Endothelial cell of umbilical vein (primary cell): ENCODE data around the gene AMPH. TPM values are rescaled to one million over a fixed set of nuclear protein-coding genes. Genes with fewer than 3 reads are reported as not detected.

Experiments used
- BruUV-seq: library from RNA; stranded (reverse); fragments of 400-500 nt; replicated peaks from 2 replicates; lab custom pipeline; 2021; lab: Mats Ljungman, UMichigan
- CTCF ChIA-PET: fragments of 300-600, 350-600 bp; sonication (Branson Sonifier 250); formaldehyde crosslinking; loops from one replicate; lab custom pipeline; 2021; ENCODE audit warnings: antibody characterized with exemption, inconsistent platforms; lab: Charles Lee
- POLR2A ChIA-PET: fragments of 300-600, 350-600 bp; sonication (Branson Sonifier 250); formaldehyde crosslinking; loops from one replicate; lab custom pipeline; 2021; ENCODE audit warnings: antibody characterized with exemption, inconsistent platforms; lab: Charles Lee
- DNase-seq: peaks from one replicate; pipeline ENCODE4 v3.0.0-alpha.2; 2011; ENCODE audit warnings: low read depth, low spot score
- FAIRE-seq: peaks from 2 replicates; lab custom pipeline; 2011; peaks lifted over from hg19 to GRCh38; lab: Jason Lieb, UNC
- H2AFZ ChIP-seq: 2 replicates; pipeline ENCODE4 v1.6.0; 2012; ENCODE audit warnings: low read depth, low read length, control low read depth, inconsistent platforms
- H3K27ac ChIP-seq: 2 replicates; pipeline ENCODE4 v1.5.1; 2011; ENCODE audit warnings: low read depth, mild to moderate bottlenecking, control low read depth, low read length, moderate library complexity; ENCODE audit not compliant: insufficient read depth
- H3K27me3 ChIP-seq, 2 experiments: 2 replicates each; pipeline versions ENCODE4 v1.6.0 to v1.6.1; 2011; ENCODE audit warnings: low read length in 2 of 2, mixed read lengths in 1 of 2; ENCODE audit not compliant: control insufficient read depth in 2 of 2, insufficient read depth in 2 of 2
- H3K36me3 ChIP-seq, 2 experiments: 2 replicates in 1 of 2; 3 replicates in 1 of 2; pipeline ENCODE4 v1.5.1; 2011; ENCODE audit warnings: low read length in 2 of 2, mild to moderate bottlenecking in 1 of 2, moderate library complexity in 1 of 2; ENCODE audit not compliant: control insufficient read depth in 2 of 2, insufficient read depth in 2 of 2; ENCODE audit errors: extremely low read depth in 1 of 2
- H3K4me1 ChIP-seq: 3 replicates; pipeline ENCODE4 v1.5.1; 2011; ENCODE audit warnings: mild to moderate bottlenecking, low read length; ENCODE audit not compliant: control insufficient read depth, insufficient read depth; ENCODE audit errors: extremely low read depth
- H3K4me2 ChIP-seq: 2 replicates; pipeline ENCODE4 v1.6.1; 2011; ENCODE audit warnings: low read length, control low read depth, mixed read lengths; ENCODE audit not compliant: insufficient read depth
- H3K4me3 ChIP-seq, 3 experiments: fragments of 200-600 bp in 1 of 3; sonication (generic), shearing (Covaris generic) in 1 of 3; replicated peaks in 1 of 3; 2 replicates each; pipeline ENCODE4 v1.5.1; 2011 to 2016; ENCODE audit warnings: control low read depth in 3 of 3, low read length in 3 of 3, mild to moderate bottlenecking in 2 of 3, inconsistent platforms in 1 of 3, low read depth in 1 of 3, moderate library complexity in 1 of 3; ENCODE audit not compliant: insufficient read depth in 1 of 3
- H3K79me2 ChIP-seq: 2 replicates; pipeline ENCODE4 v1.6.0; 2012; ENCODE audit warnings: low read length, inconsistent platforms; ENCODE audit not compliant: control insufficient read depth, insufficient read depth
- H3K9ac ChIP-seq: replicated peaks from 2 replicates; pipeline ENCODE3; 2011; ENCODE audit warnings: low read length, control low read depth; ENCODE audit not compliant: insufficient read depth; ENCODE audit errors: extremely low read depth
- H3K9me1 ChIP-seq: replicated peaks from 3 replicates; pipeline ENCODE4 v1.6.0; 2011; ENCODE audit warnings: mild to moderate bottlenecking, low read length; ENCODE audit not compliant: control insufficient read depth, insufficient read depth; ENCODE audit errors: extremely low read depth
- H3K9me3 ChIP-seq: replicated peaks from 2 replicates; pipeline ENCODE4 v1.5.1; 2012; ENCODE audit warnings: low read length, inconsistent platforms; ENCODE audit not compliant: control insufficient read depth, insufficient read depth
- H4K20me1 ChIP-seq: replicated peaks from 2 replicates; pipeline ENCODE3; 2011; ENCODE audit warnings: mild to moderate bottlenecking, low read length; ENCODE audit not compliant: control insufficient read depth, insufficient read depth; ENCODE audit errors: extremely low read depth
- EZH2 ChIP-seq: IDR thresholded peaks from 2 replicates; pipeline ENCODE4 v1.6.1; 2012; ENCODE audit warnings: borderline replicate concordance, low read depth, mild to moderate bottlenecking, moderate library complexity, low read length, inconsistent platforms; ENCODE audit not compliant: severe bottlenecking
- FOS ChIP-seq: IDR thresholded peaks from 2 replicates; pipeline ENCODE4 v1.6.1; 2011; ENCODE audit warnings: mild to moderate bottlenecking, low read length, moderate library complexity, borderline replicate concordance; ENCODE audit not compliant: insufficient read depth
- GATA2 ChIP-seq: IDR thresholded peaks from 2 replicates; pipeline ENCODE4 v1.7.0; 2011; ENCODE audit warnings: low read depth, mild to moderate bottlenecking, moderate library complexity, mixed read lengths, low read length; ENCODE audit not compliant: insufficient read length, insufficient read depth
- JUN ChIP-seq: IDR thresholded peaks from 2 replicates; pipeline ENCODE4 v1.6.1; 2011; ENCODE audit warnings: borderline replicate concordance, low read depth; ENCODE audit not compliant: insufficient read length, insufficient read depth
- MYC ChIP-seq: IDR thresholded peaks from one replicate; pipeline ENCODE4 v1.6.1; 2011; ENCODE audit warnings: mild to moderate bottlenecking, low read depth, low read length
- POLR2A ChIP-seq: IDR thresholded peaks from 2 replicates; pipeline ENCODE4 v1.6.1; 2012; ENCODE audit warnings: low read depth, mild to moderate bottlenecking, control low read depth, low read length
- POLR2AphosphoS5 ChIP-seq: IDR thresholded peaks from 2 replicates; pipeline ENCODE4 v1.6.1; 2012; ENCODE audit warnings: low read depth, mild to moderate bottlenecking, control low read depth, low read length, moderate library complexity; ENCODE audit not compliant: insufficient read depth
- dilution Hi-C: fragments of 300-500 bp; cut with MboI; formaldehyde crosslinking; loops from one replicate; pipeline ENCODE4 v1.15.0; 2019; ENCODE audit warnings: low sequenced_read_pairs; ENCODE audit not compliant: extremely low pct_ligation_motif_present
- intact Hi-C: fragments of 100-400 bp; cut with micrococcal nuclease; formaldehyde crosslinking; loops from one replicate; pipeline ENCODE4 v1.10.0; 2022
- polyA plus RNA-seq, 4 experiments: library from polyadenylated mRNA; depleted of rRNA in 3 of 4; stranded (reverse) in 3 of 4; unstranded in 1 of 4; fragments of >200 nt; gene quantifications; 2 replicates each; pipeline versions ENCODE4 v1.2.1 to v1.2.3, GENCODE V29; 2011 to 2012; ENCODE audit warnings: missing spikeins in 1 of 4
- total RNA-seq: library from RNA; stranded (reverse); gene quantifications from 2 replicates; pipeline ENCODE4 v1.2.3, GENCODE V29; 2021

AMPH gene
- total and polyA plus RNA-seq, 2 donors (not counting 3 experiments of a cell fraction or from before 2014, with no cell fraction given): 5.2 to 9.2 TPM

DNA sequence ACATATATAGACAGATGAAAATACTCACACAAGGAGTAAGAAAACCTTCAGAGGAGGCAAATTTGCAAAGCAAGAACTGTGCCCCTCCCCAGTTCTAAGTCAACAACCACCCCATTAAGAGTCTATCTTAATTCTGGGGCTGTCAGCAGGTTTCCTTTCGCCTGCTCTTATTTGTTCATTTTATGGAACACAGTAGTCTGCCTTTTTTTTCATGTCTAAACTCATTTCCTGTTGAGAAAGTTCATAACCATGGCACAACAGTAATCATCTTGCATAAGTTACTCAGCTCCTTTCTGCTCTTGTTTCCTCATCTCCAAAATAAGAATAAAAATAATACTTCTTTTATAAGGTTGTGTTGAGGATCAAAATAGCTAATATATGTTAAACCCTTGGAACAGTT, 25.8 kb upstream of the AMPH start:
- POLR2A ChIA-PET: no interaction called here
- Histone ChIP-seq H3K27ac (no peak overlapping the region), H3K79me2 (no peaks in the 10 kb centered on the region), H3K9me1 (no peaks in the 10 kb centered on the region), H3K4me2 (no peak overlapping the region), H3K4me1 (no peaks in the 10 kb centered on the region), H3K4me3 (no peak overlapping the region), H4K20me1 (no peaks in the 10 kb centered on the region), H3K9ac (no peak overlapping the region), H3K27me3 (no peaks in the 10 kb centered on the region), H3K36me3 (no peaks in the 10 kb centered on the region), H2AFZ (no peak overlapping the region), H3K9me3 (no peaks in the 10 kb centered on the region)
- BruUV-seq: no TSS peak
- intact Hi-C loops (no loop called here), dilution Hi-C loops (no loop called here)
- DNase-seq (peak; percentile 16), FAIRE-seq (no peak)
- CTCF ChIA-PET: interaction anchor here (1.1 kb wide), 1 partner anchor 9 kb away, joined by 3 read pairs; no protein-coding TSS in a partner anchor
- no peak for TF ChIP-seq GATA2
- no peak for TF ChIP-seq POLR2AphosphoS5
- no peak for TF ChIP-seq EZH2
- TF ChIP-seq FOS: no peak
- TF ChIP-seq POLR2A: no peak
- no peak for TF ChIP-seq JUN

DNA sequence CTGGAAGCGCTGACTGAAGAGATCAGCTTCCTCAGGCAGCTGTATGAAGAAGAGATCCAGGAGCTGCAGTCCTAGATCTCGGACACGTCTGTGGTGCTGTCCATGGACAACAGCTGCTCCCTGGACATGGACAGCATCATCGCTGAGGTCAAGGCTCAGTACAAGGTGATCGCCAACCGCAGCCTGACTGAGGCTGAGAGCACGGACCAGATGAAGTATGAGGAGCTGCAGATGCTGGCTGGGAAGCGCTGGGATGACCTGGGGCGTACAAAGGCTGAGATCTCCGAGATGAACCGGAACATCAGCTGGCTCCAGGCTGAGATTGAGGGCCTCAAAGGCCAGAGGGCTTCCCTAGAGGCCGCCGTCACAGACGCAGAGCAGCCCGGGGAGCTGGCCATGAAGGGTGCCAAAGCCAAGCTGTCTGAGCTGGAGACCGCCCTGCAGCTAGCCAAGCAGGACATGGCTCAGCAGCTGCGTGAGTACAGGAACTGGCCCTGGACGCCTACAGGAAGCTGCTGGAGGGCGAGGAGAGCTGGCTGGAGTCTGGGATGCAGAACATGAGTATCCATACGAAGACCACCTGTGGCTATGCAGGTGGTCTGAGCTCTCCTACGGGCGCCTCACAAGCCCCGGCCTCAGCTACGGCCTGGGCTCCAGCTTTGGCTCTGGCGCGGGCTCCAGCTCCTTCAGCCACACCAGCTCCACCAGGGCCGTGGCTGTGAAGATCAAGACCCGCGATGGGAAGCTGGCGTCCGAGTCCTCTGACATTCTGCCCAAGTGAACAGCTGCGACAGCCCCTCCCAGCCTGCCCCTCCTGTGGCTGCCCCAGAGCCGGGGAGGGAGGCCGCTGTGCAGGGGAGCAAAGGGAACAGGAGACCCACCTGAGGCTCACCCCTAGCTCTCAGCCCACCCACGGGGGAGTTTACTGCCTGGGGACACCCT, 24.9 kb upstream of the AMPH start:
- Histone ChIP-seq H3K36me3 (no peaks in the 10 kb centered on the region), H4K20me1 (no peaks in the 10 kb centered on the region), H3K79me2 (no peaks in the 10 kb centered on the region), H3K9ac (no peak overlapping the region), H3K27ac (no peak overlapping the region), H3K4me1 (no peaks in the 10 kb centered on the region), H3K9me3 (no peaks in the 10 kb centered on the region), H2AFZ (no peak overlapping the region), H3K27me3 (no peaks in the 10 kb centered on the region), H3K4me3 (no peak overlapping the region), H3K4me2 (no peak overlapping the region), H3K9me1 (no peaks in the 10 kb centered on the region)
- FAIRE-seq (no peak), DNase-seq (no peak)
- no TSS peak for BruUV-seq
- POLR2A ChIA-PET: no interaction called here
- CTCF ChIA-PET: interaction anchor here (1.1 to 1.2 kb wide), 2 partner anchors 8 to 257 kb away, joined by 3 to 7 read pairs; no protein-coding TSS in a partner anchor
- intact Hi-C loops (no loop called here), dilution Hi-C loops (no loop called here)
- TF ChIP-seq JUN: no peak
- TF ChIP-seq MYC: no peak
- TF ChIP-seq POLR2AphosphoS5: no peak
- TF ChIP-seq EZH2: no peak
